ENCODE measurements around the gene CREB5.

DNA sequence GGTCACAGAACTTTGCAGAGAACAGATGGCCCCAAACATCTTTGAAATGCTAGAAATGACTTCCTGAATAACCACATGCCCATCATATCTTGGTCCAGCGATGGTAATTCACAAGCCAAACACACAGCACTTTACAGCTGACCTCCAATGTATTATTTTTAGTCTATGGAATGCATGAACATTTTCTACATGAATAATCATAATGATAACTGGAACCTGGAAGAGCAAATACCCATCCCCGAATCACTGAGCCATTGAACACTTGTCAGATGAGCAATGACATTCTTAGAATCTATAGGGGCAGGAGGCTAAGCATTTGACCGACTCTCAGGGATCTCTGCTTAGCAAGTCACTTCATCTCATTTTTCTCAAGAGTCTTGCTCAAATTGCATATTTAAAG, 167.3 kb downstream of the CREB5 start:
- TF ChIP-seq, protein P1, sequence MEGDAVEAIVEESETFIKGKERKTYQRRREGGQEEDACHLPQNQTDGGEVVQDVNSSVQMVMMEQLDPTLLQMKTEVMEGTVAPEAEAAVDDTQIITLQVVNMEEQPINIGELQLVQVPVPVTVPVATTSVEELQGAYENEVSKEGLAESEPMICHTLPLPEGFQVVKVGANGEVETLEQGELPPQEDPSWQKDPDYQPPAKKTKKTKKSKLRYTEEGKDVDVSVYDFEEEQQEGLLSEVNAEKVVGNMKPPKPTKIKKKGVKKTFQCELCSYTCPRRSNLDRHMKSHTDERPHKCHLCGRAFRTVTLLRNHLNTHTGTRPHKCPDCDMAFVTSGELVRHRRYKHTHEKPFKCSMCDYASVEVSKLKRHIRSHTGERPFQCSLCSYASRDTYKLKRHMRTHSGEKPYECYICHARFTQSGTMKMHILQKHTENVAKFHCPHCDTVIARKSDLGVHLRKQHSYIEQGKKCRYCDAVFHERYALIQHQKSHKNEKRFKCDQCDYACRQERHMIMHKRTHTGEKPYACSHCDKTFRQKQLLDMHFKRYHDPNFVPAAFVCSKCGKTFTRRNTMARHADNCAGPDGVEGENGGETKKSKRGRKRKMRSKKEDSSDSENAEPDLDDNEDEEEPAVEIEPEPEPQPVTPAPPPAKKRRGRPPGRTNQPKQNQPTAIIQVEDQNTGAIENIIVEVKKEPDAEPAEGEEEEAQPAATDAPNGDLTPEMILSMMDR (IDR thresholded peaks at IDR 0.05): no peak
- no peak for TF ChIP-seq ZNF219 (CRISPR knock-in tag; IDR thresholded peaks at IDR 0.05; ENCODE audit: borderline replicate concordance)
- no peak for TF ChIP-seq FOXJ3 (CRISPR knock-in tag; IDR thresholded peaks at IDR 0.05; ENCODE audit: borderline replicate concordance)
- TF ChIP-seq, protein P2, sequence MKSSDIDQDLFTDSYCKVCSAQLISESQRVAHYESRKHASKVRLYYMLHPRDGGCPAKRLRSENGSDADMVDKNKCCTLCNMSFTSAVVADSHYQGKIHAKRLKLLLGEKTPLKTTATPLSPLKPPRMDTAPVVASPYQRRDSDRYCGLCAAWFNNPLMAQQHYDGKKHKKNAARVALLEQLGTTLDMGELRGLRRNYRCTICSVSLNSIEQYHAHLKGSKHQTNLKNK (CRISPR knock-in tag; IDR thresholded peaks at IDR 0.05): no peak
- TF ChIP-seq ZNF416 (CRISPR knock-in tag; IDR thresholded peaks at IDR 0.05): no peak
- TF ChIP-seq, protein P3, sequence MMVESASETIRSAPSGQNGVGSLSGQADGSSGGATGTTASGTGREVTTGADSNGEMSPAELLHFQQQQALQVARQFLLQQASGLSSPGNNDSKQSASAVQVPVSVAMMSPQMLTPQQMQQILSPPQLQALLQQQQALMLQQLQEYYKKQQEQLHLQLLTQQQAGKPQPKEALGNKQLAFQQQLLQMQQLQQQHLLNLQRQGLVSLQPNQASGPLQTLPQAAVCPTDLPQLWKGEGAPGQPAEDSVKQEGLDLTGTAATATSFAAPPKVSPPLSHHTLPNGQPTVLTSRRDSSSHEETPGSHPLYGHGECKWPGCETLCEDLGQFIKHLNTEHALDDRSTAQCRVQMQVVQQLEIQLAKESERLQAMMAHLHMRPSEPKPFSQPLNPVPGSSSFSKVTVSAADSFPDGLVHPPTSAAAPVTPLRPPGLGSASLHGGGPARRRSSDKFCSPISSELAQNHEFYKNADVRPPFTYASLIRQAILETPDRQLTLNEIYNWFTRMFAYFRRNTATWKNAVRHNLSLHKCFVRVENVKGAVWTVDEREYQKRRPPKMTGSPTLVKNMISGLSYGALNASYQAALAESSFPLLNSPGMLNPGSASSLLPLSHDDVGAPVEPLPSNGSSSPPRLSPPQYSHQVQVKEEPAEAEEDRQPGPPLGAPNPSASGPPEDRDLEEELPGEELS (CRISPR knock-in tag; IDR thresholded peaks at IDR 0.05): no peak
- TF ChIP-seq, protein P4, sequence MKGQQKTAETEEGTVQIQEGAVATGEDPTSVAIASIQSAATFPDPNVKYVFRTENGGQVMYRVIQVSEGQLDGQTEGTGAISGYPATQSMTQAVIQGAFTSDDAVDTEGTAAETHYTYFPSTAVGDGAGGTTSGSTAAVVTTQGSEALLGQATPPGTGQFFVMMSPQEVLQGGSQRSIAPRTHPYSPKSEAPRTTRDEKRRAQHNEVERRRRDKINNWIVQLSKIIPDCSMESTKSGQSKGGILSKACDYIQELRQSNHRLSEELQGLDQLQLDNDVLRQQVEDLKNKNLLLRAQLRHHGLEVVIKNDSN (CRISPR knock-in tag; IDR thresholded peaks at IDR 0.05): no peak
- no peak for TF ChIP-seq KAT7 (CRISPR knock-in tag; IDR thresholded peaks at IDR 0.05; ENCODE audit: borderline replicate concordance)
- TF ChIP-seq, protein P5, sequence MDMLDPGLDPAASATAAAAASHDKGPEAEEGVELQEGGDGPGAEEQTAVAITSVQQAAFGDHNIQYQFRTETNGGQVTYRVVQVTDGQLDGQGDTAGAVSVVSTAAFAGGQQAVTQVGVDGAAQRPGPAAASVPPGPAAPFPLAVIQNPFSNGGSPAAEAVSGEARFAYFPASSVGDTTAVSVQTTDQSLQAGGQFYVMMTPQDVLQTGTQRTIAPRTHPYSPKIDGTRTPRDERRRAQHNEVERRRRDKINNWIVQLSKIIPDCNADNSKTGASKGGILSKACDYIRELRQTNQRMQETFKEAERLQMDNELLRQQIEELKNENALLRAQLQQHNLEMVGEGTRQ (CRISPR knock-in tag; IDR thresholded peaks at IDR 0.05): no peak
